CD4-positive, alpha-beta T cell (primary cell): ENCODE data around the gene LSM5. TPM values are rescaled to one million over a fixed set of nuclear protein-coding genes. Genes with fewer than 3 reads are reported as not detected.
"Not testable (repeated sequence)": the region's sequence is repeated elsewhere in the genome, so short reads cannot be mapped to it uniquely, and the experiment has no call there.

Experiments
- ATAC-seq: fragments of 200-7000 bp; cut with Tn5 transposase; one replicate; pipeline ENCODE4 v1.10.0; 2022; ENCODE audit warnings: mild to moderate bottlenecking; ENCODE audit not compliant: poor library complexity
- CTCF ChIA-PET: fragments of 350-600 bp; sonication (Branson Sonifier 250); formaldehyde crosslinking; loops from one replicate; lab custom pipeline; 2021; ENCODE audit warnings: antibody characterized with exemption, inconsistent platforms; lab: Charles Lee
- POLR2A ChIA-PET: fragments of 350-600 bp; sonication (Branson Sonifier 250); formaldehyde crosslinking; loops from one replicate; lab custom pipeline; 2021; ENCODE audit warnings: antibody characterized with exemption, inconsistent platforms; lab: Charles Lee
- DNase-seq, 14 experiments: peaks; one replicate each; pipeline ENCODE4 v3.0.0-alpha.2; 2013 to 2020; ENCODE audit warnings: mixed read lengths in 2 of 14
- H3K27ac ChIP-seq, 2 donors: one replicate each; pipeline versions ENCODE4 v1.5.1 to v1.7.0; 2013; ENCODE audit warnings: low read length in 2 of 2, low read depth in 1 of 2, mild to moderate bottlenecking in 1 of 2
- H3K27me3 ChIP-seq, 2 experiments: 1 replicate in 1 of 2; 2 replicates in 1 of 2; pipeline versions ENCODE4 v1.6.1 to v1.7.0; 2013; ENCODE audit warnings: low read length in 2 of 2, control low read depth in 1 of 2, mild to moderate bottlenecking in 1 of 2, moderate library complexity in 1 of 2; ENCODE audit not compliant: insufficient read depth in 2 of 2, control insufficient read depth in 1 of 2
- H3K36me3 ChIP-seq: one replicate; pipeline ENCODE4 v1.6.1; 2013; ENCODE audit warnings: low read length, control low read depth; ENCODE audit not compliant: insufficient read depth
- H3K4me1 ChIP-seq: one replicate; pipeline ENCODE4 v1.6.1; 2013; ENCODE audit warnings: low read length, control low read depth; ENCODE audit not compliant: insufficient read depth
- H3K4me3 ChIP-seq: one replicate; pipeline ENCODE4 v1.5.1; 2013; ENCODE audit warnings: mild to moderate bottlenecking, low read length, moderate library complexity
- H3K9me3 ChIP-seq, 2 experiments: 1 replicate in 1 of 2; 2 replicates in 1 of 2; pipeline versions ENCODE4 v1.6.1 to v1.7.0; 2013; ENCODE audit warnings: low read length in 2 of 2, mild to moderate bottlenecking in 2 of 2, control low read depth in 1 of 2, moderate library complexity in 1 of 2; ENCODE audit not compliant: control insufficient read depth in 1 of 2, insufficient read depth in 1 of 2
- H3K27ac Mint-ChIP-seq: one replicate; pipeline ENCODE4 v1.8.0; 2020; ENCODE audit warnings: mixed read lengths
- H3K27me3 Mint-ChIP-seq: one replicate; pipeline ENCODE4 v1.8.0; 2021; ENCODE audit warnings: mixed read lengths
- H3K36me3 Mint-ChIP-seq: one replicate; pipeline ENCODE4 v1.8.0; 2021; ENCODE audit warnings: low read depth, mixed read lengths
- H3K4me1 Mint-ChIP-seq: one replicate; pipeline ENCODE4 v1.8.0; 2021; ENCODE audit warnings: low read depth, mixed read lengths
- H3K4me3 Mint-ChIP-seq: one replicate; pipeline ENCODE4 v1.8.0; 2020; ENCODE audit warnings: mild to moderate bottlenecking, mixed read lengths
- H3K9me3 Mint-ChIP-seq: one replicate; pipeline ENCODE4 v1.8.0; 2020; ENCODE audit warnings: mixed read lengths
- CTCF ChIP-seq: fragments of 200-600 bp; IDR thresholded peaks from one replicate; pipeline ENCODE4 v1.8.0; 2022; ENCODE audit warnings: antibody characterized with exemption, mild to moderate bottlenecking
- intact Hi-C, 2 experiments: fragments of 100-400 bp; cut with DNase I in 1 of 2; cut with micrococcal nuclease in 1 of 2; formaldehyde crosslinking; loops; one replicate each; pipeline versions ENCODE4 v1.15.1 to v1.9.0; 2023 to 2025; cut with DNase I, micrococcal nuclease
- total RNA-seq, 174 experiments: library from RNA in 2 of 174; stranded (reverse) in 2 of 174; gene quantifications; one replicate each; pipeline ENCODE4 v1.2.3 and lab custom pipeline; 2021 to 2026

Gene LSM5
- total RNA-seq, 2 experiments from 2014 or later, result 28.2 to 28.7 TPM

GRCh38 chr7:32474008-32474407 is 16.2 kb downstream of the LSM5 start:
- Mint-ChIP-seq H3K27me3 (no peaks in the 10 kb centered on the region), H3K9me3 (no peaks in the 10 kb centered on the region), H3K4me1 (no peaks in the 10 kb centered on the region), H3K4me3 (no peak overlapping the region), H3K36me3 (no peaks in the 10 kb centered on the region), H3K27ac (no peak overlapping the region)
- Histone ChIP-seq H3K4me3 (no peak overlapping the region), H3K36me3 (no peaks in the 10 kb centered on the region), H3K27ac (no peak overlapping the region), H3K4me1 (no peaks in the 10 kb centered on the region), H3K27me3 (no peaks in the 10 kb centered on the region), H3K9me3 (no peaks in the 10 kb centered on the region)
- CTCF ChIA-PET, result no interaction called here
- DNase-seq (no peak), ATAC-seq (no peak)
- POLR2A ChIA-PET, result no interaction called here
- TF ChIP-seq CTCF, result no peak
- intact Hi-C loops, result no loop called here

GRCh38 chr7:32472015-32472414 is 18.2 kb downstream of the LSM5 start:
- no peaks in the 10 kb centered on the region for H3K36me3 Mint-ChIP-seq
- H3K4me1 Mint-ChIP-seq, result no peaks in the 10 kb centered on the region
- no peaks in the 10 kb centered on the region for H3K9me3 Mint-ChIP-seq
- no peaks in the 10 kb centered on the region for H3K4me1 ChIP-seq
- no peaks in the 10 kb centered on the region for H3K36me3 ChIP-seq
- no peak for TF ChIP-seq CTCF
- POLR2A ChIA-PET, result no interaction called here
- CTCF ChIA-PET, result no interaction called here
- ATAC-seq, result no peak
- no peak overlapping the region for H3K4me3 ChIP-seq
- no peak for DNase-seq
- H3K4me3 Mint-ChIP-seq, result no peak overlapping the region
- no peak overlapping the region for H3K27ac ChIP-seq
- intact Hi-C loops, result no loop called here
- H3K27me3 Mint-ChIP-seq, result no peaks in the 10 kb centered on the region
- H3K9me3 ChIP-seq, result no peaks in the 10 kb centered on the region
- H3K27ac Mint-ChIP-seq, result no peak overlapping the region
- H3K27me3 ChIP-seq, result no peaks in the 10 kb centered on the region

- H3K27ac Mint-ChIP-seq, result no peak overlapping the region
- no peaks in the 10 kb centered on the region for H3K4me1 ChIP-seq
- H3K36me3 Mint-ChIP-seq, result no peaks in the 10 kb centered on the region
- H3K36me3 ChIP-seq, result no peaks in the 10 kb centered on the region
- no peaks in the 10 kb centered on the region for H3K9me3 Mint-ChIP-seq
- CTCF ChIA-PET, result no interaction called here
- H3K4me1 Mint-ChIP-seq, result no peaks in the 10 kb centered on the region
- TF ChIP-seq CTCF, result no peak
- no peak overlapping the region for H3K27ac ChIP-seq
- POLR2A ChIA-PET, result no interaction called here
- H3K27me3 ChIP-seq, result no peaks in the 10 kb centered on the region
- H3K4me3 Mint-ChIP-seq, result no peak overlapping the region
- DNase-seq (no peak), ATAC-seq (no peak)
- intact Hi-C loops, result no loop called here
- H3K4me3 ChIP-seq, result no peak overlapping the region
- H3K27me3 Mint-ChIP-seq, result no peaks in the 10 kb centered on the region
- H3K9me3 ChIP-seq, result no peaks in the 10 kb centered on the region
These were observed 19.3 kb downstream of the LSM5 start for GRCh38 chr7:32470871-32471270.

- H3K27me3 ChIP-seq, CTCF ChIA-PET, DNase-seq, H3K4me3 Mint-ChIP-seq, ATAC-seq, H3K9me3 Mint-ChIP-seq, H3K27ac ChIP-seq, H3K27me3 Mint-ChIP-seq, H3K36me3 ChIP-seq, H3K27ac Mint-ChIP-seq, H3K4me1 Mint-ChIP-seq, H3K9me3 ChIP-seq, H3K4me3 ChIP-seq, H3K4me1 ChIP-seq, intact Hi-C loops, H3K36me3 Mint-ChIP-seq, POLR2A ChIA-PET: not testable (repeated sequence)
These were observed 20.2 kb downstream of the LSM5 start for GRCh38 chr7:32470004-32470403.

- POLR2A ChIA-PET, DNase-seq, H3K9me3 Mint-ChIP-seq, H3K4me1 ChIP-seq, H3K27me3 ChIP-seq, H3K27ac ChIP-seq, H3K27ac Mint-ChIP-seq, ATAC-seq, H3K27me3 Mint-ChIP-seq, CTCF ChIA-PET, H3K4me1 Mint-ChIP-seq, H3K36me3 ChIP-seq, H3K4me3 Mint-ChIP-seq, H3K36me3 Mint-ChIP-seq, H3K9me3 ChIP-seq, H3K4me3 ChIP-seq, intact Hi-C loops: not testable (repeated sequence)
These were observed 25.4 kb downstream of the LSM5 start for GRCh38 chr7:32464641-32465416.
